HG02943 (cell line): ENCODE results near the gene ANKUB1.

Experiments
- ATAC-seq: cut with Tn5 transposase; IDR thresholded peaks from one replicate; pipeline ENCODE4 v1.9.1; 2021; ENCODE audit warnings: mild to moderate bottlenecking, low read depth, moderate library complexity; ENCODE audit not compliant: unreplicated experiment

Gene ANKUB1

DNA sequence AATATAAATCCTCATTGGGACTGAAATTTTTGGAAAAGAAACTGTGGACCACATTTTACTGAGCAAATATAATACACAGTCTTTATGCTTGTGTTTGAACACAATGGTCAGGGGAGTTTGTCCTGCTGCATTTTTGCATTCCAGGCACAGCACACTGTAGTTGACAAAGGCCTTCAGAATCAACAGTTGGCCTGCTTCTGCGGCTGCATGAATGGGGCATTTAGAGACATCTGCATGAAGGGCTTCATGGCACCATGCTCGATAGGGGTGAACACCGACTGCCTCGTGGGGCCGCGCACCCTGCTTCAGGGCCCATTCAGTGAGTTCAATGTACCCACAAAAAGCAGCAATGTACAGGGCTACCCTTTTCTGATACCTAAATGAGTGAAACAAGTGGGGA, 24.6 kb downstream of the ANKUB1 start:
- no peak for ATAC-seq

DNA sequence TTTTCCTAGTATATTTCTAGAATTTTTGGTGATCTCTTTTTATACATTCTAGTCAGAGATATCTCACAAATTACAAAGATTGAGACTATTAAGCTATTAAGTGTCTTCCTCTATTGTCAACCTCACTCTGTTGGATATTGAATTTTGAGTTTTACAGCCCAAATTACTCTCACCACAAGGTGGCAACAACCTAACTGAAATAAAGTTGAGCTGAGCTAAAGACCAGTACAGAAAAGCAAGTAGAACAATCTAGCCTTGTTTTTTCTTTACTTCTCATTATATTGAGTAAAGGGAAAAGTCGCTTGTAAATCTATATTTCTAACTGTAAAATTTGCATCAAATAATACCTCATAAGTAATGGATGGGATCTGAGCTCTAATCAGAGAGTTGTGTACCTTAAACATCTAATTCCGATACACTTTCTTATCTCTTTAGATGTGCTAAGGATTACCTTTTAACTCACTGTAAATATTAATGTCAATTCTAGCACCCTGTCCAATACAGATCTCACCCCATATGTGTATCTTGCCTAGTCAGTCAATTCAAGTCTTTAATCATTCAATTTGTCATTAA, 26.5 kb downstream of the ANKUB1 start:
- ATAC-seq = no peak

DNA sequence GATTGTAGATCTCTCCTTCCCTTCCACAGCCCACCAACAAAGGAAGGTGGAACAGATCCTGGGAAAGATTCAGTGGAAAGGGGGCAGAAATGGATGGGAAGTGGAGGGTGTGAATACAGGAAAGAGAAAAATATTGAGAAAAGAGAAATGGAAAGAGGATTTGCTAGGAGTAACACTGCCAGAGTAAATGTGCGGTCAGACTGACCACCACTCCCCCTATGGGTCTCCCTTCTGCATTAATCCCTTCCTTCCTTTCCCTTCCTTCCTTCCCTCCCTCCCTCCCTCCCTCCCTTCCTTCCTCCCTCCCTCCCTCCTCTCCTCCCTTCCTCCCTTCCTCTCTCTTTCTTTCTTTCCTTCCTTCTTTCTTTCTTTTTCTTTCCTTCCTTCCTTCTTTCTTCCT, 28.1 kb downstream of the ANKUB1 start:
- ATAC-seq = no peak

DNA sequence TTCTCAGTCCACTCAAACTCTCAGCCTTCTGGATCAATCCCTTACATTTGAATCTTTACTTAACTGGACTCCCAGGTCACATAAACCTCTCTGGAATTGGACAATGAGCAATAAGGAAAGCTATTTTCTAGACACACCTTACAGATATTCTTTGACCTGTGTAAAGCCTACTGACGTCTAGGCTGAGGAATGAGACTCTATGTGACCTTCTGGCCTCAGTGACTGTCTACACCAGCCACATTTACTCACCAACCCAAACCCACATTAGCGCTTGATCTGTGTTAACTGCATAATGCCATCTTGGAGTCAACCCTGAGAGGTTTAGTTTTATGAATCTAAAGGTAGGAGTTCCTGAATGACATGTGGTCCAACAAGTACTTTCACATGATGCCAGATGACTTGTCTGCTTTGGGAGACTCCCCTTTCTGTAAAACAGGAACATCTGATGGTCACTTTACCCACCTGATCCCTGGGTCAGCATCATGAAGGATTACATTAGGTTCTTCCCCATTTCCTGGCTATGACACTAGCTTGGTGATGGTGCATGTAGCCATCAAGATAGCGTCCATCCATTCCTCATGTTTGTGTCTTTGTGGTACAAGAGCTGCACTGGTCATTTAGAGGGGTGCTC, 28.7 kb downstream of the ANKUB1 start:
- no peak for ATAC-seq

DNA sequence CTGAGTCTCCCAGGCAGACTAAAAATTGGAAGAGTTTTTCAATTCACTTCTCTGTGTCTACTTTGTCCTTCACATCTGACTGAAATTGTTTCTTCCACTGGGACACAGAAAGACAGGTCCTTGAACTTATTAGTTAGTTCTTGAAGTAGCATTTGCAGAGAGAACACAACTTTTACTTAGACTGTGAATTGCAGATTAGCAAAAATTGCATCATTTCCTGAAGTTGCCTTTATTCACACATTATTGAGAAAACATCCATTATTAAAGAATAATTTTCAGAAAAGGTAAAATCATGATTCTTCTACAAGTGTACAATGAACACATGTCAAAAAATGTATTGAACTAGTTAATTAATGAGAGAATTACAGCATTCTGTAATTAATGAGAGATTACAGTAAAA, 38.6 kb downstream of the ANKUB1 start:
- no peak for ATAC-seq

DNA sequence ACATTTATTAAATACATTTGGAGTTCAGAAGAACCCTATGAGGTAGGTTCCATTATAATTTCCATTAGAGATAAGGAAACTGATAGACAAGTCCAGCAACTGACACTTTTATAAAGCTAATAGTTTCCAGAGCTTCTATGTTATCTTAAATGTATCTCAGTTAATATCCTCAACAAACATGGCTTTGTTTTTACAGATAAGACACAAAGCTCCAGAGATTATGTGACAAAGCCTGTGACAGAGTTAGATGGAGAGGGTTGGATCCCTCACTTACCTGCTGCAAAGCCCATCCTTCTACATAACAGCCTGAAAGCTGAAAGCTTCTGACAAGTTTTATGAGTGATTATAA, 39.6 kb downstream of the ANKUB1 start:
- no peak for ATAC-seq

DNA sequence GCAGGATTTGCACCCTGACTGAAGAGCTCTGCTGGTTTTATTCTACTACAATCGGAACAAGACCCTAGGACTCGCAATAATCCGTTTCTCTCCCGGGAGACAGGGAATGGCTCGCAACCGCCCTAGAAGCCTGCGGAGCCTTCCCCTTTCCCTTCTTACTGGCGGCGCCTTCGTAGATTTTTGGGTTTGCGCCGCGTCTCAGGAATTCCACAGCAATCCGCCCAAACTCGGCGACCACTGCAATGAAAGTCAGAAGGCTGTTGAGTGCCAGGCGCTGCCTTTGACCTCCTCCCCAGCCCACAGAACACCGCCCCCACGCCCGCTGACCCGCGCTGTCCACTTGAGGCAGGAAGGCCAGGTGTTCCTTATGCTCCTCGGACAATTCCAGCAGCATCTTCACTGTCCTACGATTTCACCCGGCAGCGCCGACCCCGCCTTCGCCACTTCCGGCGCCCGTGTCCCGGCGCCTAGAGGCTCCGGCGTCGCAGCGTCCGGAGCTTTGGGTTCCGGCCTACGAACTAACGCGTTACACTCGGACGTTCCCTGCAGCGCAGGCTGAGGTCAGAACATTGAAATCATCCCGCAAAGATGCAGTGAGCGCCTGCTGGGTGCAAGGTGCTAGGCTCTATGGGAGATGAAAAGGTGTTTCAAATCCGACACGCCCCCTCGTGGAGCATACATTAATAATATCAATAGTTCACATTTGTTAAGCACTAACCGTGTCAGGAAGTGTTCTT, 40.1 kb downstream of the ANKUB1 start, which contains the start of gene COMMD2:
COMMD2 (minus strand) TSS at position 439 of the 737 bp plus-strand sequence; CDS start at position 394, 45 bp downstream.
- peak; percentile 99 for ATAC-seq

DNA sequence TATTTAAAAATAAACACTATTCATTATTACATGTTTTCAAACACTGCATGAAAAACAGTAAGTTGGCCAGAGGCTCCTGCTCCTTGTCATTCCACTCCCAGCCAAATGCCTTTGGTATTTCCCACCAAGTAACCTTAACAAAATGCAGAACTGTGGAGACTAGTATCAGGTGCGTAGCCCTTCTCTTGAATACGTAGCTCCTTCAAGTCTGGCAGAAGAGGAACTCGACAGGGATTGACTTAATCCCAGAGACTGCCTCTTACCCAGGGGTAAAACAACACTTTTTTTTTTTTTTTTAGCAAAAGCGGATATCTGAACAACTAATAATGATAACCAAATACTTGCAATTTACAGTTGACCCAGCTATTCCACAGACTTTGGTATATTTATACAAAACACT, 40.8 kb downstream of the ANKUB1 start:
- ATAC-seq = no peak

DNA sequence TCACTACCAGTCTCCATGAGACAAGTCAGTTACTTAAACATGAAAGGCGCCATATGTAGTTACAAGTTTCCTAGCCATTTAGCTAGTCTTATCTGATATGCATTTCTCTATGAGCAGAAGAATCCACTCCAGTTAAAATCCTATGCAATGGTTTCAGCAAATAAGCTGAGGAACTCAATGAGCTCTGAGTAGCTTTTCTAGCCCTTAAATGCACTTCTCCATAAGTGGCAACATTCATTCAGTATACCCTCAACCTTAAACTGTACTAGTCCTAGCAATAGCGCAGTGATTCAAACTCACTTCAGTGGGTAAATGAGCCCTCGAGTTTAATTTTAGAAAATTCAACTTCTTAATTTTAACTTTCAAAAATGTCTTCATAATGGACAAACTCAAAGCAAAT, 47.7 kb downstream of the ANKUB1 start:
- ATAC-seq = no peak

DNA sequence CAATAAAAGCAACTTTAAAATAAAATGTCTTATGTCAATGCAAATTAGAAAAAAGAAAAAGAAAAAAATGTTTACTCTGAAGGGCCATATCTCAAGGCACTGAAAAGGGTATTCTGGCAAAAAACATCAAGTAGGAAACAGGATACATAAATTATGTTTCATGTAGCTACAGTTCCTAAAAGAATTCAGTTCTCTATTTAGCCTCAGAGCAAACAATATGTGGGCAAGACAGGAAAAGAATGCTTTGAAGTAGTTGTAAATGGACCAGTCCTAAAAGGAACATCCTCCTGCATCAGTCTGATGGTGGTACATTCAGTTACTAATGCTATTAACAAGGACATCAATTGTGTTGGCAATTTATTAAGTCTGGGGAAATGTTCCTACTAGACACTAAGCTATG, 48.2 kb downstream of the ANKUB1 start:
- ATAC-seq = no peak

DNA sequence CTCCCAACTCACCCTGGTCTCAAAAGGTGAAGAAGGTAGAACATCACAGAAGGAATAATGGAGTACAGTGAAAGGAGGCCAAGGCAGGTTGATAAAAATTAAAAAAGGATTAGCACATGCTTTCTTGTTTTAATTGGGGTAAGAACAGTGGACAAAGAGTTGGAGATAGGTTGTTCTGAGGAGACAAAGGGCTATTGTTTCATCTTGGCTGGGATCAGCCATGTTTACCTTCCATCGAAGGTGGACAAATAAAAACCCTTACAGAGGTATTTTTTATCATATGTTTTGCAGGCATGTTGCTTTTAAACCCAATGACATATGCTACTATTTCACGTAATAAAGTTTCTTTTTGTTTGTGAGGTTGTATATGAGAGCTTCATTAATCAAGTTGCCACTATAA, 53.0 kb downstream of the ANKUB1 start:
- no peak for ATAC-seq

DNA sequence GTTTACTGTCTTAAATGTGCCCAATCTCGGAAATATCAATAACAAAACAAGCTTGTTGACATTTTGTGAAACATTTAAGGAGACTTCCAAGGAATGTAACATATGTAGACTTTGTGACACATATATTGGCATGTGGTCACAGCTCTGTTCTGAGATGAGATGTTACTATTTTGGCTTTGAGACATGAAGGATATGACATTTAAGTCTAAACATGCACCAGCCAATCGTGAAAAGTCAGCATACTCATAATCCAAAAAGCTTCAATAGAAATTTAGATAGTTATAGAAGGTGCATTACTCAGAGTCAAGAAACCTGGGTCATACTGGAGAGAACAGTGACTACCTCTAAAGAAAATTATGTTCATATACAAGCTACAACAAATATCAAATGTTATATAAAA, 53.5 kb downstream of the ANKUB1 start:
- ATAC-seq = no peak

DNA sequence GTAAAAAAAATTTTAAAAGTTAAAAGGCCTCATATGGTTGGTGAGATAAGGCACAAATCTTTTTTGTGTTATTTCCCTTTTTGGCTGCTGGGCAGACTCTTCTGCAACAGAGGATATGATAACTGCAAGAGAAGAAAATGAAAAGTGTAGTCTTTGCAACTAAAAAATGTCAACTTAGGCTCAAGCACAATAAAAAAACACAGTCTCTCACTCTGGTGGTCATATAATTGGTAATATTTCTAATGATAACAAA, 55.5 kb downstream of the ANKUB1 start:
- no peak for ATAC-seq

DNA sequence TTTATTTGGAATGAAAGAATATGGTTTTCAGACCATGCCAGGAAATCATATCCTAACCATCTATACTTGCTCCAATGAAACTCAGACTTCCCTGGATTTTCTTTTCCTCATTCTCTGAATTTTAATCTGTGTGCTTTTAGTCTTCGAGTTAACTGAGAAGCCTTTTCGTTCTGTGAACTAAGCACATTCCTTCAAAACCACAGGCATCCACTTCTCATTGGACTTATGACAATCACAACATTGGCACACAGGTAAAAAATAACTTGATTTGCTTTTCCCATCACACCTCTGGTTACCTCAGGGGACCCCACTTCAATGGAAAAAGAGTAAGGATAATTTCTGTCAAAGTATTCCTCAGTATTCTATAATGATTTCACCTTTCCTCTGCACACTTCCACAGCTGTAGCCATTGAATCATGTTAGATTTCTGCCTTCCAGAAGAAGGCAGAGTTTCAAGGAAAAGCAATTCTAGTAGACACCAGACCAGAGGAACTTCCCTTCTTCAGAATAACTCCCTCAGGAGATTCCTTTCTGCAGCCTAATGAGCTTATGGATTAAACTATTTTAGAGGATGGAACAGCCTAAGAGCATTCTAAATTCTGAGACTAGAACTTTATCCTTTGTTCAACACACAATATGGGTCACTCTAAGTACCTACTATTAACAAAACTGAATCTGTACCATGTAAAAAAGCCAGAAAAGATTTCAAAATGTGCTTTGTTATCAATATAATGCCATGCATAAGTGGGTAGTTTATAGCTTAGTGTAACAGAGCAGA, 56.0 kb downstream of the ANKUB1 start:
- no peak for ATAC-seq

DNA sequence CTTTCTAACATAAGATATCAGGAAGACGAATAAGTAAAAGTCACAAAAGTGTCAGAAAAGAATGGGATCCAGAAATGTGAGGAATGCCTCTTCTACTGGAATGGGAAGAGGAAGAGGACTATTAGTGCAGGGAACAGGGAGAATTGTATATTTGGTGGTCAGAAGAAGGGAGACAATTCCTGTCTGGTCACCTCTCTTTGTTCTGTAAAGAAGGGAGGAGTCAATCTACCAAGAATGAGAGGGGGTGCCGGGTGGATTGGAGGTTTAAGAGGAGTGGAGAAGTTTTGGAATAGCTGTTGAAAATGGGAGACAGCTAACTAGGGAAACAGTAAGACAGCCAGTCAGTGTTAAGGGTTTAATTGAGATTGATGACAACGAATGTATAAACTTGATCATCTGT, 60.1 kb downstream of the ANKUB1 start:
- ATAC-seq = no peak

DNA sequence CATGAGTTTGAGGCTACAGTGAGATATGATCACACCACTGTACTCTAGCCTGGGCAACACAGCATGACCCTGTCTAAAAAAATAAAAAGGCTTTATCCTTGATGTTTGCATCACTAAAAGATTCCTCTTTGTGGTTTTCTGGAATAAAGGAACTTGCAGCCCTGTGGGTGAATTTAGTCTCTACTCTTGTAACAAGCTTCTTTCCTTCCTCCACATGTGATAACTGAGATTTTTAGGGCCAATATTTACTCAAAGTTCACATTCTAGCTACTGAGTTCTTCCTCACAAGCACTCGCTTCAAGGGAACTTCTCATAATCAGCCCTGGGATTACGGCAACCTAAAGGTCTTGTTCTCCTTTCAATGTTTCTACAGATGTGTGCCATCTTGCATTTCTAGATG, 64.7 kb downstream of the ANKUB1 start:
- ATAC-seq = no peak

DNA sequence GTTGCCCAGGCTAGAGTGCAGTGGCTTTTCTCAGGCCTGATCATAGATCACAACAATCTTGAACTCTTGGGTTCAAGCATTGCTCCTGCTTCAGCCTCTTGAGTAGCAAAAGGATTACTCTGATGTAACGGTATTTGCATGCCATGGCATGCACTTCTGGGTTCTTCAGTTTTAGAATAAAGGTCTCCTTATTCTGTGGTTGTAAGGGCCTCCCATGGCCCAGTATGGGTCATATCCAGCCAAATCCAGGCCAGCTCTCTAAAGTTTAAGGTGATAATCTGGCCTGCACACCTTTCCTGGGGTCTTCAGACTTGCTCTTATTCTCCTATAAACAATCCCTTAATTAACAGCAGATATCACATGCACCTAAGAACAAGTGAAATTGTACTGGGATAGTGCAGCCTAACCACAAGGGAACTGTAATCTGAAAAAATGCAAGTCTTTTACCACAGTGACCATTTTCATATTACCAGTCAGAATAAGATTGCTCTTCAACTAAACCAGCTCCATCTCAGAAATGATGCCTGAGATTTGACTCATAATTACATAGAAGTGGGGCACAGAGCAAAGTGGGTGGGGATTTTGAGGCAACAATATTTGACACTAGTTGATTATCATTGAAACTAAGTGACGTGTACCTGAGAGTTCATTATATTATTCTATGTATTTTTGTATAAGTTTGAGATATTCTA, 65.5 kb downstream of the ANKUB1 start:
- no peak for ATAC-seq

DNA sequence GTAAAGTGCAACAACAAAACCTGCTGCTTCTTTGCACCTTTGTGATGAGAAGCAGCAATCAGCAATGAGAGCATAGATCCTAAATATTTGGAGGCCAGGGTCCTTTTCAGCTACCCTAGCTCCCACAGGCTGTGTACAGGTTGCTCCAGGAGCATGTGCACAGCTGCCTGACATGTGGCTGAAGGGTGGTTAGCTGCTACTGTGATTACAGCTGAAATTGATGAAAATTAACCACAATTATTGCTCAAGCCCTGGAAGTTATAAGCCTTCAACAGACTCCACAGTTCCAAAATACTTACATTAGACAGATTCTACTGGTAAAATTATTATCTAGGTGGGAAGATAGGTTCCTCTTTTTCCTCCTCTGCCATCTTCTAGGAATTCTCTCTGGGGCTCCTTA, 68.6 kb downstream of the ANKUB1 start:
- ATAC-seq = no peak

DNA sequence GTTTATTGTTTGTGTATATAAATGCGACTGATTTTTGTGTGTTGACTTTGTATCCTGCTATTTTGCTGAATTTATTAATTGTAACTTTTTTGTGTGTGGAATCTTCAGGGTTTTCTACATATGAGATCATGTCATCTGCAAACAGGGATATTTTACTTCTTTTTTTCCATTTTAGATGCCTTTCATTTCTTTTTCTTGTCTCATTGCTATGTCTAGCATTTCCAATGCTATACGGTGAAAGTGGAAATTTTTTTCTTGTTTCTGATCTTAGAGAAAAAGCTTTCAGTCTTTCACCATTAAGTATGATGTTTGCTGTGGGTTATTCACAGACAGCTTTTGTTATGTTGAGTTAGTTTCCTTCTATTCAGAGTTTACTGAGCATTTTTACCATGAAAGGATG, 71.4 kb downstream of the ANKUB1 start:
- ATAC-seq = no peak

DNA sequence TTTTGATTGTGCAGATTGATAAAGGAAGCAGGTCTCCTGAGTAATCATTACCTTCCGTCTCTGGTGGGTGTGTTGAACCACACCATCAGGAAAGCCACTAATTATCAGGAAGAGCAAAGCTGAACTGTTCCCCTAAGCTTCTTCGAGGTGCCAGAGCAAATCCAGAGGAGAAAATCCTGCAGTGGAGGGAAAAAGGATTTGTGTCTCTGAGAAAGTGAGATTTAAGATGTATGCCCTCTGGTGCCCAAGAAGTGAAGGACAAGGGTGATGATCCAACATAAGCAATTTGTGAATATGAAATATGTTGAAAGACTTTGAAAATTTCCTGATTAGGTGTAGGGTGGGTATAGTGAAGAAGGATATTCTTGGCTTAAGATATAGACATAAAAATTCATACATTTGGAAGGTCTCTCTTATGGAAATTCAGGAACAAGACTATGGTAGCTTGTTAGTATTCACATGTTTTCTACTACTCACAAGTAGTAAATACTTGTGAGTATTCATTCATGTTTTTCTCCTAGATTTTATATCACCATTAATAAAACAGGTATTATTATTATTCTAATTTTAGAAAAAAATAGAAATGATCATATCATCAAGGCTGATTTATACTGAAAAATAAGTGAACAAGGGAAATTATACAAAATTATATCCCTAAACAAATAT, 74.8 kb downstream of the ANKUB1 start:
- ATAC-seq = no peak

DNA sequence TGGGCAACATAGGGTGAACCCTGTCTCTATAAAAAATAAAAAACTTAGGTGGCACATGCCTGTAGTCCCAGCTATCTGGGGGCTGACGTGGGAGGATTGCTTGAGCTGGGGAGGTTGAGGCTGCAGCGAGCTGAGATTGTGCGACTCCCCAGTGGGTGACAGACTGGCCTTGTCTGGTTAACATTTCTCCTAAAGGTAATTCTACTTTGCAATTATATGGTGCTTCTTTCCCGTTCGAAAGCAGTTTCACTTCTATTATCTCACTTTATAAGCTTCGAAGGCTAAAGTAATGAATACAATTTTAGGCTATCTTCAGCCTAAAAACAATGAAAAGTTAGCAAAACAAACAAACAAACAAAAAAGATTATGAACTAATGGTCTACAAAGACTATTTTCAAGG, 75.4 kb downstream of the ANKUB1 start:
- ATAC-seq = no peak
